HEK293T (cell line): ENCODE results near the gene PHKB.

Experiments
- CTCF ChIA-PET: fragments of 350-600 bp; formaldehyde crosslinking; extraction: SDS; loops from one replicate; lab custom pipeline; 2021; ENCODE audit warnings: antibody characterized with exemption, inconsistent platforms; lab: Yijun Ruan, JAX
- POLR2A ChIA-PET: fragments of 350-600 bp; formaldehyde crosslinking; extraction: SDS; loops from one replicate; lab custom pipeline; 2020; ENCODE audit warnings: antibody characterized with exemption, inconsistent platforms; lab: Yijun Ruan, JAX
- DNase-seq: peaks from one replicate; pipeline ENCODE4 v3.0.0; 2012; ENCODE audit warnings: mixed read lengths; ENCODE audit errors: extremely low spot score
- ARNT ChIP-seq: fragments of 450-650 bp; IDR thresholded peaks from 2 replicates; pipeline ENCODE4 v1.6.1; 2017; ENCODE audit warnings: mild to moderate bottlenecking
- BHLHE40 ChIP-seq: fragments of 450-650 bp; IDR thresholded peaks from 2 replicates; pipeline ENCODE4 v1.6.1; 2016; ENCODE audit warnings: mild to moderate bottlenecking, moderate library complexity, borderline replicate concordance
- CTBP1 ChIP-seq: fragments of 450-650 bp; IDR thresholded peaks from 2 replicates; pipeline ENCODE4 v1.6.1; 2016; ENCODE audit warnings: borderline replicate concordance
- ELF4 ChIP-seq: fragments of 450-650 bp; IDR thresholded peaks from 2 replicates; pipeline ENCODE4 v1.6.1; 2017; ENCODE audit warnings: antibody characterized with exemption
- FOXA1 ChIP-seq: fragments of 450-650 bp; IDR thresholded peaks from 2 replicates; pipeline ENCODE4 v1.6.1; 2016; ENCODE audit warnings: mild to moderate bottlenecking
- FOXK2 ChIP-seq: fragments of 450-650 bp; IDR thresholded peaks from 2 replicates; pipeline ENCODE4 v1.6.1; 2016; ENCODE audit warnings: mild to moderate bottlenecking
- FOXM1 ChIP-seq: fragments of 450-650 bp; IDR thresholded peaks from 2 replicates; pipeline ENCODE4 v1.6.1; 2017; ENCODE audit warnings: mild to moderate bottlenecking, borderline replicate concordance
- HDGF ChIP-seq: fragments of 450-650 bp; IDR thresholded peaks from 2 replicates; pipeline ENCODE4 v1.6.1; 2017; ENCODE audit warnings: antibody characterized with exemption, borderline replicate concordance
- L3MBTL2 ChIP-seq: fragments of 450-650 bp; conservative IDR thresholded peaks from 2 replicates; pipeline ENCODE4 v1.6.1; 2016; ENCODE audit warnings: mild to moderate bottlenecking
- LEF1 ChIP-seq: fragments of 450-650 bp; IDR thresholded peaks from 2 replicates; pipeline ENCODE4 v1.6.1; 2017; ENCODE audit warnings: mild to moderate bottlenecking, borderline replicate concordance
- NFRKB ChIP-seq: fragments of 450-650 bp; IDR thresholded peaks from 2 replicates; pipeline ENCODE4 v1.6.1; 2016; ENCODE audit warnings: mild to moderate bottlenecking, moderate library complexity
- SP1 ChIP-seq: fragments of 450-650 bp; IDR thresholded peaks from 2 replicates; pipeline ENCODE4 v1.6.1; 2017
- SUZ12 ChIP-seq: fragments of 450-650 bp; IDR thresholded peaks from 2 replicates; pipeline ENCODE4 v1.6.1; 2016; ENCODE audit warnings: mild to moderate bottlenecking
- TARDBP ChIP-seq: fragments of 450-650 bp; IDR thresholded peaks from 2 replicates; pipeline ENCODE4 v1.6.1; 2016
- ZNF384 ChIP-seq: fragments of 450-650 bp; IDR thresholded peaks from 2 replicates; pipeline ENCODE4 v1.6.1; 2016
- TF ChIP-seq, protein P1 (sequence below): fragments of 450-650 bp; IDR thresholded peaks from 2 replicates; pipeline ENCODE4 v1.6.1; 2016

PHKB gene

DNA sequence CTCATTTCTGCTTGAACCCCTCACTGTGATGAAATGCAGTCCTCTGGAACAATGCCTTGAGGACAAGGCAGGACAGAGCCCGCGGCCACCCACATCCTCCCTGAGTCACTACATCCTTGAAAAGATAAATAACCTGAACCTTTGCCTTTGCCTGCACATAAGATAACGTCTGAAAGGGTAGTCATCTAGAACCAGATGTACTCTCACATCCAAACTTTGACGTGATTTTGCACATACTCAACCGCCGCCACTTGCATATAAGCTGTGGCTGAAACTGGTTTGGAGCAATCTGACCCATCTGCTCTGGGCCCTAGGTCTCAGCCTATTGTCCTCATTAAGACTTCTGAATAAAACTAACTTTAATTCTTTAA lies 252.1 kb downstream of the PHKB start:
- DNase-seq: no peak
- ChIA-PET POLR2A (no interaction called here), CTCF (no interaction called here)
- TF ChIP-seq LEF1 (no peak), CTBP1 (no peak), BHLHE40 (no peak), NFRKB (no peak), FOXK2 (no peak)
- TF ChIP-seq, protein P1, sequence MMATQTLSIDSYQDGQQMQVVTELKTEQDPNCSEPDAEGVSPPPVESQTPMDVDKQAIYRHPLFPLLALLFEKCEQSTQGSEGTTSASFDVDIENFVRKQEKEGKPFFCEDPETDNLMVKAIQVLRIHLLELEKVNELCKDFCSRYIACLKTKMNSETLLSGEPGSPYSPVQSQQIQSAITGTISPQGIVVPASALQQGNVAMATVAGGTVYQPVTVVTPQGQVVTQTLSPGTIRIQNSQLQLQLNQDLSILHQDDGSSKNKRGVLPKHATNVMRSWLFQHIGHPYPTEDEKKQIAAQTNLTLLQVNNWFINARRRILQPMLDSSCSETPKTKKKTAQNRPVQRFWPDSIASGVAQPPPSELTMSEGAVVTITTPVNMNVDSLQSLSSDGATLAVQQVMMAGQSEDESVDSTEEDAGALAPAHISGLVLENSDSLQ: no peak

DNA sequence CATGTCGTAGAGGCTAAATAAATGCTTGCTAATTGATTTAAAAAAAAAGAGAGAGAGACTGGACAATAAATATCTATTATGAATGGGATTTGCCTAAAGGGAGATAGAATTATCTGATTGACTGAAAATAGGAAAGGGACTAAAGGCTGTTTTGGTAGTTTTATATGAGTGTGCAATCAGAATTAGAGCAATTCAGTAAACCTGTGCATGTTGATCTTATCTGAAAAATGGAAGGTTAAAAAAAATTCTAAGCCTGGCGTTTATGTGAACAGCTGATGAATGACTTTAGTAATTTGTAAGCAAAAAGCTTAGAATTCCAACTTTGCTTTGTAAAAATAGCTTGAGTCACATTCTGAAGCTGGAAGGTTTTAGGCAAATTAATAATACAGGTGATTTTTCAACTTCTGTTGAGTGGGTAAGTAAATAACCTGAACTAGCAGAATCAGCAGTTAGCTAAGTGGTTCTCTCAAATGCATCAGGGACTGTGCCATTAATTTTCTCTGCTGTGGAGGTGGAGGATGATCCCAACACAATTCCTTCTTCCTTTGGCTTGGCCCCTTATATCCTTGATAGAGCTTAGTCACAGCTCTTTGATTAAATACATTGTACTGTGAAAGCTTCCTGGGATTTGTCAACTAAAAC lies 254.4 kb downstream of the PHKB start:
- no peak for TF ChIP-seq HDGF
- TF ChIP-seq TARDBP: no peak
- no peak for TF ChIP-seq NFRKB
- no peak for TF ChIP-seq SP1
- TF ChIP-seq FOXM1: no peak
- TF ChIP-seq, protein P1: no peak
- TF ChIP-seq SUZ12: no peak
- TF ChIP-seq LEF1: no peak
- no peak for TF ChIP-seq ZNF384
- no peak for TF ChIP-seq FOXK2
- no peak for TF ChIP-seq BHLHE40
- TF ChIP-seq CTBP1: no peak
- TF ChIP-seq ELF4: no peak
- no peak for TF ChIP-seq L3MBTL2
- TF ChIP-seq FOXA1: no peak
- no peak for TF ChIP-seq ARNT
- no peak for DNase-seq
- ChIA-PET POLR2A (no interaction called here), CTCF (no interaction called here)

DNA sequence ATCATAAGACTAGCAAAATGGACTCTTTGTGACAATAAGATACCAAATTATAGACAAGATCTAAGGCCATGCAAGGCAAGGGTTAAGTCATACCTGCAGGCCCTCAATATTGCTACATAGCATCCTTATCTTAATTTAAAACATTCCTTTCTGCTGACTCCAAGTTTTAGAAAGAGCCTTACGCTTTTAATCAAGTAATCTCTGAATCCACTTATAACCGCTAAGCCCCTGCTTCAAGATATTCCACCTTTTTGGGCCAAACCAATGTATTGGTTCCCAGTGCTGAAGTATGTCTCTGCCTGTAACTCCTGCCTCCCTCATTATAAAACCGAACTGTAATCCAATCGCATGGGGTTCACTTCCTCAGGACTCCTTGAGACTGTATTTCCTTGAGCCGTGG lies 255.4 kb downstream of the PHKB start:
- CTCF ChIA-PET: no interaction called here
- no peak for DNase-seq
- POLR2A ChIA-PET: no interaction called here
- no peak for TF ChIP-seq ELF4
- no peak for TF ChIP-seq LEF1
- no peak for TF ChIP-seq NFRKB
- TF ChIP-seq HDGF: no peak
- TF ChIP-seq TARDBP: no peak
- TF ChIP-seq SUZ12: no peak
- TF ChIP-seq FOXK2: no peak
- no peak for TF ChIP-seq ARNT
- TF ChIP-seq BHLHE40: no peak
- no peak for TF ChIP-seq SP1
- no peak for TF ChIP-seq ZNF384

DNA sequence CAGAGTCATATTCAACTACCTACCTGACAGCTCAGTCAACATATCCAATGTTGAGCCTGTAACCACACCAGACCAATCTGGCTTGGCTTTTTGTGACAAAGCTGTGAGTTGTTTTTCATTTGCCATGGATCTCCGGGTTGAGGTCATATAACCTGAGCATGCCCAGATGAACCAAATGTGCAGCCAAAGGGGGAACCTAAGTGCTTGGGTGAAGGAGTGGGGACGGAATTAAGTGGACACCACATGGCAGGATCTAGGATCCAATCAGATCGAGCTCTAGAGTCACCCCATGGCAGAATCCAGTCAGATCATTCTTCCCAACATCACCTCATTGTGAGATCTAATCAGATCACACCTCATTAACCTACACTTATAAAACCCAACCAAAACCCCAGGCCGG lies 258.6 kb downstream of the PHKB start:
- CTCF ChIA-PET: no interaction called here

DNA sequence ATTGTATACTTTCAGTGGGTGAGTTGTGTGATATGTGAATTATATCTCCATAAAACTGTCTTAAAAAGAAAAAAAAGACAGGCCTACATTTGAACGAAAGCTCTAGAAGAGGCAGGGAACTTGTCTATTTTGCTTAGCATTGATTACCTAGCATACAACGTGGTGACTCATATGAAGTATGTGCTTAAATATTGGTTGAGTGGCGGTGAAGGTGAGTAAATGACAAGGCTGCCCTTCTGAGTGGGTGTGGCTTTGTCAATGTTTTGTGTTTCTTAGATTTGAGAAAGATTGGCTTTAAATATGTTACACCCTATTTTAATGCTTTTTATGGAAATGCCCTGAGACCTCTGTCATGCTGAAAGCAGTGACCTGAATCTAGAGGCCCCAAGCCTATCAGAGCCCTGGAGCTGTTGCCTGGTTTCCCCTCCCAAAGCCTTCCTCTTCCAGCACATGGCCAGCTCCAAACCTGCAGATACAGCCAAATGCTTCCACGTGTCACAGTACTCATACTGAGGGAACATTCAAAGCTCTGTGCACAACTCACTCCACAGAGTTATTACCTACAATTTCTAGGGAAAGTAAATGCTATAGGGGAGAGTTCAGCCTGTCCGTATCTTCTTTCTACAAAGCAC lies 260.0 kb downstream of the PHKB start:
- CTCF ChIA-PET: no interaction called here
- TF ChIP-seq CTBP1: no peak
- no peak for TF ChIP-seq ARNT
- TF ChIP-seq FOXK2: no peak
- TF ChIP-seq NFRKB: no peak
- no peak for TF ChIP-seq FOXA1
- TF ChIP-seq, protein P1: no peak
- POLR2A ChIA-PET: no interaction called here
- DNase-seq: no peak

More for the DNA sequence above, 258.6 kb downstream of the PHKB start:
- POLR2A ChIA-PET: no interaction called here
- TF ChIP-seq NFRKB: no peak
- TF ChIP-seq LEF1: no peak
- TF ChIP-seq L3MBTL2: no peak
- TF ChIP-seq BHLHE40: no peak
- TF ChIP-seq ZNF384: no peak
- no peak for TF ChIP-seq SP1
- no peak for TF ChIP-seq FOXA1
- TF ChIP-seq TARDBP: no peak
- TF ChIP-seq FOXM1: no peak
- TF ChIP-seq SUZ12: no peak
- no peak for TF ChIP-seq HDGF
- no peak for TF ChIP-seq ARNT
- TF ChIP-seq CTBP1: no peak
- no peak for DNase-seq

DNA sequence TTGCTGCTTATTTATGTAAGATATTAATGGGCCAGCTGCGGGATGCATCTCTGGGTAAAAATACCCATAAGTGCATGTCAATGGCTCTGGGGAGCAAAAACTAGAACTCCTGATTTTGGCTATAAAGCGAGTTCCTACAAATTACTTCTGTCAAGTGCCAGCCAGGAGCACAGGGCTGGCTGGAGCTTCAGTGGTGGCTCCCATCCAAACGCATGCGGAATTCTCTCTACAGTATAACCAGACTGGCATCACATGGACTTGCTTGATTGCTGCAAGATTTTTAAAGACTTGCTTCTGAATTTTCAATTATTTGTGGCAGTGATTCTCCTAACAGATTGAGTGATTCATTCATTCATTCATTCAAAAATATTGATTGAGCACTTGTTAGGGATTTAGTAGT lies 260.9 kb downstream of the PHKB start:
- ChIA-PET CTCF (no interaction called here), POLR2A (no interaction called here)
- TF ChIP-seq NFRKB (no peak), LEF1 (no peak), HDGF (no peak), TARDBP (no peak), BHLHE40 (no peak), SP1 (no peak), ARNT (no peak), FOXM1 (no peak), FOXA1 (no peak), L3MBTL2 (no peak)
- TF ChIP-seq, protein P1: no peak
- no peak for DNase-seq
